ENCODE measurements around the gene MEAF6. TPM values are rescaled to one million over a fixed set of nuclear protein-coding genes. Genes with fewer than 3 reads are reported as not detected.
A peak's percentile ranks its signal among the peaks of the same experiment; 100 is the strongest.
"Not testable (repeated sequence)": the region's sequence is repeated elsewhere in the genome, so short reads cannot be mapped to it uniquely, and the experiment has no call there.

MEAF6 gene
- total RNA-seq, 3 donors from 2014 or later, result 78.2 to 140 (median 87.2) TPM

DNA sequence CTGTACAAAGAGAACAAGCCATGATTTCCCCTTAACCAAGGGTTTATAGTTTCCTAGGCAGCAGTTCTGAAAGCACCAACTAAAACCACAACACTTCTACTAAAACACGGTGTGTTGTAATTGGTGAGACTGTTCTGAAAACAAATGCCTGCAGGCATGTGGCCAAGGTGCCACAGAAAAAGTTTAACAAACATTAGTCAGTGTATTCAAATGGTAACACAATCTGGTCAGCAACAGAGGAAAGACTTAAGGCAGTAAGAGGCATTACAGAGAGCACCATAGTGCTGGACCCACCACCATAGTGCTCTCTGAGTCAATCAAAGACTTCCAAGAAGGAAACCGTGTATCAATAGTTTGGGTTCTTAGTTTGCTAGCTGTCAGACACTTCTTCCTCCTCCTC, 22.8 kb upstream of the MEAF6 start:
- no peaks in the 10 kb centered on the region for H3K4me1 ChIP-seq
- H3K9me3 ChIP-seq, result no peaks in the 10 kb centered on the region
- no peak overlapping the region for H3K4me3 ChIP-seq
- H3K36me3 ChIP-seq, result no peaks in the 10 kb centered on the region
- intact Hi-C loops (cut with DNase I; ENCODE audit: low total_unique reads), result no loop called here
- H3K27ac ChIP-seq, result peak overlapping the region; percentile 86 to 89
- DNase-seq (ENCODE audit: low spot score in 2 of 2), result peak; percentile 76
- TF ChIP-seq POLR2AphosphoS5 (IDR thresholded peaks at IDR 0.05) (peak in 1 of 3 donors; percentile 46), POLR2A (IDR thresholded peaks at IDR 0.05) (no peak)
- TF ChIP-seq, protein P1, sequence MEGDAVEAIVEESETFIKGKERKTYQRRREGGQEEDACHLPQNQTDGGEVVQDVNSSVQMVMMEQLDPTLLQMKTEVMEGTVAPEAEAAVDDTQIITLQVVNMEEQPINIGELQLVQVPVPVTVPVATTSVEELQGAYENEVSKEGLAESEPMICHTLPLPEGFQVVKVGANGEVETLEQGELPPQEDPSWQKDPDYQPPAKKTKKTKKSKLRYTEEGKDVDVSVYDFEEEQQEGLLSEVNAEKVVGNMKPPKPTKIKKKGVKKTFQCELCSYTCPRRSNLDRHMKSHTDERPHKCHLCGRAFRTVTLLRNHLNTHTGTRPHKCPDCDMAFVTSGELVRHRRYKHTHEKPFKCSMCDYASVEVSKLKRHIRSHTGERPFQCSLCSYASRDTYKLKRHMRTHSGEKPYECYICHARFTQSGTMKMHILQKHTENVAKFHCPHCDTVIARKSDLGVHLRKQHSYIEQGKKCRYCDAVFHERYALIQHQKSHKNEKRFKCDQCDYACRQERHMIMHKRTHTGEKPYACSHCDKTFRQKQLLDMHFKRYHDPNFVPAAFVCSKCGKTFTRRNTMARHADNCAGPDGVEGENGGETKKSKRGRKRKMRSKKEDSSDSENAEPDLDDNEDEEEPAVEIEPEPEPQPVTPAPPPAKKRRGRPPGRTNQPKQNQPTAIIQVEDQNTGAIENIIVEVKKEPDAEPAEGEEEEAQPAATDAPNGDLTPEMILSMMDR (IDR thresholded peaks at IDR 0.05), result peak in 1 of 3 donors; percentile 32
- no peaks in the 10 kb centered on the region for H3K27me3 ChIP-seq

DNA sequence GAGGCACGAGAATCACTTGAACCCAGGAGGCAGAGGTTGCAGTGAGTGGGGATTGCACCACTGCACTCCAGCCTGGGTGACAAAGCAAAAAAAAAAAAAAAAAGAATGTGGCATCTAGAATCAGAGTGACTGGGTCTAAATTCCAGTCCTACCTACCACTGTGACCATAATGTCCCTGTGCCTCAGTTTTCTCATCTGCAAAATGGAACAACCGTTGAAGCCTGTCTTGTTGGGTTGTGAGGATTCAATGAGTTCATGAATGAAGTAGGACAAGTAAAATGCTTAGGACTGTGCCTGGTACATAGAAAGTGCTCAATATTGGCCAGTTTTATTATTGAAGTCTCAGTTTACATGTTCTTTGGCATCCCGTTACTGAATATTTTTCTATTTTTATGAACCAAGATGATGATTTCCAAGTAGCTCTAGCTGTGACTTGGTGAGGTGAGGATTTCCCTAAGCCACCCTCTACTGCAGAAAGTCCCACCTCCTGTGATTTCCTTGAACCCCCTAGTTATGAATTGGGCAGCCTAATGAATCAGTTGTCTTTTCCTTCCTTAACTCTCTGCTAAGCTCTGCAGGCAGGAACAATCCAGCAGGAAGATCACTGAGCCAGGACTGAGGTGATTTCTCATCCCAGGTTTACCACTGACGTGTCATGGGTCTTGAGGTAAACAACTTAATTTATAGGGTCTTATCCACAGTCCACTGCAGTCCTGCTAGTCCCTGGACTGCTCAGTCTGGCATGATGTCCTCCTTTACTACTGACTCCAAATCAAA, 18.9 kb upstream of the MEAF6 start:
- intact Hi-C loops (cut with DNase I; ENCODE audit: low total_unique reads), result no loop called here
- TF ChIP-seq, protein P1 (IDR thresholded peaks at IDR 0.05), result no peak
- TF ChIP-seq POLR2AphosphoS5 (IDR thresholded peaks at IDR 0.05) (no peak), POLR2A (IDR thresholded peaks at IDR 0.05) (no peak)
- H3K36me3 ChIP-seq, result no peaks in the 10 kb centered on the region
- peak in 1 of 2 donors; percentile 15 for DNase-seq (ENCODE audit: low spot score in 2 of 2)
- H3K27me3 ChIP-seq, result no peaks in the 10 kb centered on the region
- no peaks in the 10 kb centered on the region for H3K4me1 ChIP-seq
- H3K4me3 ChIP-seq, result no peak overlapping the region
- H3K9me3 ChIP-seq, result no peaks in the 10 kb centered on the region
- peak overlapping the region; percentile 86 to 89 for H3K27ac ChIP-seq

DNA sequence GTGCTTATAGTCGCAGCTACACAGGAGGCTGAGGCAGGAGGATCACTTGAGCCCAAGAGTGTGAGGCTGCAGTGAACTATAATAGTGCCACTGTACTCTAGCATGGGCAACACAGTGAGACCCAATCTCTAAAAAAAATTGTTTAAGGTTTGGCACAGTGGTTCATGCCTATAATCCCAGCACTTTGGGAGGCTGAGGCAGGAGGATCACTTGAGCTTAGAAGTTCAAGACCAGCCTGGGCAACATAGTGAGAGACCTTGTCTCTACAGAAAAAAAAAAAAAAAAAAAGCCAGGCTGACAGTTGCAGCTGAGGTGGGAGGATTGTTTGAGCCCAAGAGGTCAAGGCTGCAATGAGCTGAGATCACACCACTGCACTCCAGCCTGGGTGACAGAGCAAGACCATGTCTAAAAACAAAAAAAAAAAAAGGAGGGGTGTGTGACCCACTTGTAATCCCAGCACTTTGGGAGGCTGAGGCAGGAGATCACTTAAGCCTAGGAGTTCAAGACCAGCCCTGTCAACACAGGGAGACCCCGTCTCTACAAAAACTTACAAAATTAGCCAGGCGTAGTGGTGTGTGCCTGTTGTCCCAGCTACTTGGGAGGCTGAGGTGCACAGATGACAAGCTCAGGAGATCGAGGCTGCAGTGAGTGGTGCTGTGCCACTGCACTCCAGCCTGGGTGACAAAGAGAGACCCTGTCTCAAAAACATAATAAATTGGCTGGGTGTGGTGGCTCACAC, 18.0 kb upstream of the MEAF6 start:
- H3K36me3 ChIP-seq; H3K9me3 ChIP-seq; H3K4me3 ChIP-seq; H3K27me3 ChIP-seq; intact Hi-C loops (cut with DNase I; ENCODE audit: low total_unique reads); H3K4me1 ChIP-seq; DNase-seq (ENCODE audit: low spot score in 2 of 2): not testable (repeated sequence)
- H3K27ac ChIP-seq, result peak overlapping the region; percentile 45 to 89

DNA sequence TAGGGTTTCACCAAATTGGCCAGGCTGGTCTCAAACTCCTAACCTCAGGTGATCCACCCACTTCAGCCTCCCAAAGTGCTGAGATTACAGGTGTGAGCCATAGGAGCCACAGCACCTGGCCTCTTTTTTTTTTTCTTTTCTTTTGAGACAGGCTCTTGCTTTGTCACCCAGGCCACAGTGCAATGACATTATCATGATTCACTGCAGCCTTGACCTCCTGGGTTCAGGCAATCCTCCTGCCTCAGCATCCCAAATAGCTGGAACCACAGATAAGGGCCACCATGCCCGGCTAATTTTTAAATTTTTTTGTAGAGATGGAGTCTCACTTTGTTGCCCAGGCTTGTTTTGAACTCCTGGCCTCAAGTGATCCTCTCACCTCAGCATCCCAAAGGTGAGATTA, 15.3 kb upstream of the MEAF6 start:
- H3K4me1 ChIP-seq; H3K27me3 ChIP-seq; H3K9me3 ChIP-seq; H3K27ac ChIP-seq; intact Hi-C loops (cut with DNase I; ENCODE audit: low total_unique reads); DNase-seq (ENCODE audit: low spot score in 2 of 2); H3K4me3 ChIP-seq; H3K36me3 ChIP-seq: not testable (repeated sequence)

DNA sequence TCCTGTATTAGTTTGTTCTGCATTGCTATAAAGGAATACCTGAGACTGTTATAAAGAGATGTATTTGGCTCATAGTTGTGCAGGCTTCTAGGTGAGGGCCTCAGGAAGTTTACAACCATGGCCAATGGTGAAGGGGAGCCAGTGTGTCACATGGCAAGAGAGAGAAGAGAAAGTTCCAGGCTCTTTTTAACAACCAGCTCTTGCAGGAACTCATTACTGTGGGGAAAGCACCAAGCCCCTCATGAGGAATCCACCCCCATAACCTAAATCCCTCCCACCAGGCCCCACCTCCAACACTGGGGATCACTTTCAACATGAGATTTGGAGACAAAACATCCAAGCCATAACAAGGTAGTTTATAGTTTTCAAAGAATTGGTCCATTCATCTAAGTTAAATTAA, 5.0 kb upstream of the MEAF6 start:
- H3K27ac ChIP-seq, result no peak overlapping the region
- H3K9me3 ChIP-seq, result no peaks in the 10 kb centered on the region
- intact Hi-C loops (cut with DNase I; ENCODE audit: low total_unique reads), result no loop called here
- no peak for TF ChIP-seq POLR2A (IDR thresholded peaks at IDR 0.05)
- TF ChIP-seq, protein P1 (IDR thresholded peaks at IDR 0.05), result no peak
- TF ChIP-seq POLR2AphosphoS5 (IDR thresholded peaks at IDR 0.05), result no peak
- no peaks in the 10 kb centered on the region for H3K27me3 ChIP-seq
- H3K4me3 ChIP-seq, result no peak overlapping the region
- no peaks in the 10 kb centered on the region for H3K36me3 ChIP-seq
- DNase-seq (ENCODE audit: low spot score in 2 of 2), result peak in 1 of 2 donors; percentile 10
- peaks cover 0 to 4% of the 10 kb centered on the region in 2 donors for H3K4me1 ChIP-seq

DNA sequence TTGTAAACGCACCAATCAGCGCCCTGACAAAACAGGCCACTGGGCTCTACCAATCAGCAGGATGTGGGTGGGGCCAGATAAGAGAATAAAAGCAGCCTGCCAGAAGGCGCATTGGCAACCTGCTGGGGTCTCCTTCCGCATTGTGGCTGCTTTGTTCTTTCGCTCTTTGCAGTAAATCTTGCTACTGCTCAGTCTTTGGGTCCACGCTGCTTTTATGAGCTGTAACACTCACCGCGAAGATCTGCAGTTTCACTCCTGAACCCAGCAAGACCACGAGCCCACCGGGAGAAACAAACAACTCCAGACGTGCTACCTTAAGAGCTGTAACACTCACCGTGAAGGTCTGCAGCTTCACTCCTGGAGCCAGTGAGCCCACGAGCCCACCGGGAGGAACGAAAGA, 4.4 kb upstream of the MEAF6 start:
- peak in 1 of 2 donors; percentile 5 for DNase-seq (ENCODE audit: low spot score in 2 of 2)
- H3K9me3 ChIP-seq; H3K4me3 ChIP-seq; H3K27me3 ChIP-seq; intact Hi-C loops (cut with DNase I; ENCODE audit: low total_unique reads); H3K36me3 ChIP-seq; H3K4me1 ChIP-seq; H3K27ac ChIP-seq: not testable (repeated sequence)

DNA sequence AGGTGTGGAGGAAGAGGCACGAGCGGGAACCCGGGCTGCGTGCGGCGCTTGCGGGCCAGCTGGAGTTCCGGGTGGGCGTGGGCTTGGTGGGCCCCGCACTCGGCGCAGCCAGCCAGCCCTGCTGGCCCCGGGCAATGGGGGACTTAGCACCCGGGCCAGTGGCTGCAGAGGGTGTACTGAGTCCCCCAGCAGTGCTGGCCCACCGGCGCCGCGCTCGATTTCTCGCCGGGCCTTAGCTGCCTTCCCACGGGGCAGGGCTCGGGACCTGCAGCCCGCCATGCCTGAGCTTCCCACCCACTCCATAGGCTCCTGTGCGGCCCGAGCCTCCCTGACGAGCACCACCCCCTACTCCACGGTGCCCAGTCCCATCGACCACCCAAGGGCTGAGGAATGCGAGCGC, 3.7 kb upstream of the MEAF6 start:
- H3K27me3 ChIP-seq; H3K27ac ChIP-seq; H3K4me3 ChIP-seq; H3K36me3 ChIP-seq; intact Hi-C loops (cut with DNase I; ENCODE audit: low total_unique reads); H3K4me1 ChIP-seq; H3K9me3 ChIP-seq: not testable (repeated sequence)
- peak in 1 of 2 donors; percentile 7 for DNase-seq (ENCODE audit: low spot score in 2 of 2)

Data from breast epithelium (tissue), 4 donors.